K562 (cell line): ENCODE measurements around the gene DAB2IP. TPM values are rescaled to one million over a fixed set of nuclear protein-coding genes. Genes with fewer than 3 reads are reported as not detected.
A peak's percentile ranks its signal among the peaks of the same experiment; 100 is the strongest.

Source experiments
- ATAC-seq: fragments of 200-7000 bp; cut with Tn5 transposase; 3 replicates; pipeline ENCODE4 v1.9.1; 2020; ENCODE audit warnings: moderate library complexity
- BruUV-seq: library from RNA; stranded (reverse); fragments of 400-500 nt; replicated peaks from 2 replicates; lab custom pipeline; 2021; lab: Mats Ljungman, UMichigan
- CTCF ChIA-PET: fragments of 300-600 bp; formaldehyde crosslinking; extraction: SDS; loops from one replicate; lab custom pipeline; 2021; ENCODE audit warnings: low intra/inter-chr PET ratio; lab: Yijun Ruan, JAX
- POLR2A ChIA-PET: fragments of 300-600, 350-650 bp; sonication (Branson Sonifier 250); formaldehyde crosslinking; extraction: SDS; loops from one replicate; lab custom pipeline; 2021; ENCODE audit warnings: antibody characterized with exemption, inconsistent platforms; lab: Yijun Ruan, JAX
- DNase-seq, 4 experiments: peaks; one replicate each; pipeline versions ENCODE4 v3.0.0 to v3.0.0-alpha.2; 2011 to 2018; ENCODE audit warnings: low spot score in 3 of 4, mixed read lengths in 3 of 4; ENCODE audit errors: extremely low read depth in 1 of 4
- FAIRE-seq: peaks from 2 replicates; lab custom pipeline; 2011; peaks lifted over from hg19 to GRCh38; lab: Jason Lieb, UNC
- H2AFZ ChIP-seq: 2 replicates; pipeline ENCODE4 v1.6.0; 2011; ENCODE audit warnings: low read depth, low read length, control low read depth, inconsistent platforms
- H3K27ac ChIP-seq: fragments of 200-600 bp; 3 replicates; pipeline ENCODE4 v1.8.0; 2011; ENCODE audit warnings: low read depth, mild to moderate bottlenecking, control low read depth, inconsistent platforms, low read length, moderate library complexity, mixed read lengths; ENCODE audit errors: extremely low read depth
- H3K27me3 ChIP-seq, 2 experiments: fragments of 300-600 bp in 1 of 2; 2 replicates in 1 of 2; 3 replicates in 1 of 2; pipeline versions ENCODE4 v1.6.0 to v1.8.0; 2011; ENCODE audit warnings: inconsistent platforms in 2 of 2, low read length in 2 of 2, mild to moderate bottlenecking in 1 of 2, mixed read lengths in 1 of 2, moderate library complexity in 1 of 2; ENCODE audit not compliant: control insufficient read depth in 2 of 2, insufficient read depth in 2 of 2
- H3K36me3 ChIP-seq: fragments of 300-600 bp; 3 replicates; pipeline ENCODE4 v1.8.0; 2011; ENCODE audit warnings: mild to moderate bottlenecking, low read length, inconsistent platforms; ENCODE audit not compliant: control insufficient read depth, insufficient read depth
- H3K4me1 ChIP-seq, 2 experiments: fragments of 200-600 bp in 1 of 2; replicated peaks in 1 of 2; 2 replicates in 1 of 2; 3 replicates in 1 of 2; pipeline versions ENCODE4 v1.5.1 to v1.8.0; 2011; ENCODE audit warnings: inconsistent platforms in 2 of 2, low read length in 2 of 2, mild to moderate bottlenecking in 1 of 2, mixed read lengths in 1 of 2, moderate library complexity in 1 of 2; ENCODE audit not compliant: control insufficient read depth in 2 of 2, insufficient read depth in 2 of 2
- H3K4me2 ChIP-seq: 2 replicates; pipeline ENCODE4 v1.6.1; 2011; ENCODE audit warnings: low read length, control low read depth, inconsistent platforms, mixed read lengths; ENCODE audit not compliant: insufficient read depth
- H3K4me3 ChIP-seq: fragments of 200-600 bp; sonication (generic), shearing (Covaris generic); 2 replicates; pipeline ENCODE4 v1.5.1; 2016; ENCODE audit warnings: control low read depth, inconsistent platforms
- H3K79me2 ChIP-seq: fragments of 200-600 bp; 3 replicates; pipeline ENCODE4 v1.8.0; 2011; ENCODE audit warnings: low read length, inconsistent platforms; ENCODE audit not compliant: control insufficient read depth, insufficient read depth
- H3K9ac ChIP-seq, 2 experiments: 2 replicates each; pipeline versions ENCODE4 v1.6.0 to v1.6.1; 2011; ENCODE audit warnings: low read depth in 2 of 2, low read length in 2 of 2, control low read depth in 1 of 2, inconsistent platforms in 1 of 2, mild to moderate bottlenecking in 1 of 2, mixed read lengths in 1 of 2; ENCODE audit not compliant: insufficient read depth in 1 of 2
- H3K9me1 ChIP-seq: one replicate; pipeline ENCODE4 v1.6.0; 2011; ENCODE audit warnings: inconsistent platforms, mild to moderate bottlenecking, low read length, moderate library complexity; ENCODE audit not compliant: control insufficient read depth, insufficient read depth
- H3K9me3 ChIP-seq: replicated peaks from 2 replicates; pipeline ENCODE4 v1.5.1; 2011; ENCODE audit warnings: low read depth, low read length, inconsistent platforms; ENCODE audit not compliant: control insufficient read depth, insufficient read depth
- H4K20me1 ChIP-seq: replicated peaks from 2 replicates; pipeline ENCODE4 v1.6.1; 2011; ENCODE audit warnings: low read length, inconsistent platforms, mixed read lengths; ENCODE audit not compliant: control insufficient read depth, insufficient read depth
- EWSR1 ChIP-seq: fragments of 450-650 bp; IDR thresholded peaks from 2 replicates; pipeline ENCODE4 v1.6.1; 2018; ENCODE audit warnings: borderline replicate concordance, mild to moderate bottlenecking, low read depth, moderate library complexity; ENCODE audit not compliant: partially characterized antibody
- HDAC2 ChIP-seq: fragments of 450-650 bp; IDR thresholded peaks from 2 replicates; pipeline ENCODE4 v1.6.1; 2016; ENCODE audit warnings: mild to moderate bottlenecking
- NR2C1 ChIP-seq, 2 experiments: fragments of 450-650 bp; IDR thresholded peaks; 2 replicates each; pipeline ENCODE4 v1.6.1; 2017; ENCODE audit warnings: mild to moderate bottlenecking in 2 of 2, antibody characterized with exemption in 1 of 2, inconsistent platforms in 1 of 2, missing compliant biosample characterization in 1 of 2, missing genetic modification characterization in 1 of 2
- RBM25 ChIP-seq: fragments of 200-400 bp; formaldehyde crosslinking; IDR thresholded peaks from 2 replicates; pipeline ENCODE4 v1.6.1; 2018; ENCODE audit warnings: low read length, low read depth, moderate library complexity; ENCODE audit not compliant: severe bottlenecking
- ZFP30 ChIP-seq: fragments of 250-450 bp; sonication (Bioruptor Pico); IDR thresholded peaks from 2 replicates; pipeline ENCODE4 v1.8.0; 2022; ENCODE audit warnings: moderate library complexity, mild to moderate bottlenecking, inconsistent platforms, borderline replicate concordance
- WGBS: fragments of 100-300 bp; shearing (Covaris generic); methylation state at CpG from one replicate; pipeline ENCODE4 v1.1.6; 2016; ENCODE audit warnings: low coverage, mixed read lengths; ENCODE audit not compliant: insufficient coverage; ENCODE audit errors: missing lambda C conversion rate; 5-methylcytosine and 5-hydroxymethylcytosine counted together
- in situ Hi-C: fragments of 300-500 bp; cut with MboI; formaldehyde crosslinking; loops from 4 replicates; pipeline ENCODE4 v1.15.0; 2018; ENCODE audit warnings: inconsistent platforms, mixed read lengths
- intact Hi-C: fragments of 100-400 bp; cut with micrococcal nuclease; formaldehyde crosslinking; loops from 2 replicates; pipeline ENCODE4 v1.14.2; 2022
- polyA plus RNA-seq, 8 experiments: library from polyadenylated mRNA; depleted of rRNA in 4 of 8; stranded (reverse) in 5 of 8; unstranded in 3 of 8; fragments of >200 nt; fragmentation: Nextera tagmentation in 2 of 8; fragmentation: Illumina TruSeq in 1 of 8; extraction: Ambion mirVana in 2 of 8; extraction: Trizol in 1 of 8; gene quantifications; 2 replicates each; pipeline versions ENCODE4 v1.2.1 to v1.2.3, GENCODE V29; 2011 to 2014; ENCODE audit warnings: inconsistent platforms in 1 of 8, missing spikeins in 1 of 8
- total RNA-seq, 7 experiments: library from RNA; depleted of rRNA in 6 of 7; stranded (reverse); fragments of >200 nt in 6 of 7; fragmentation: Illumina TruSeq in 2 of 7; extraction: Trizol in 2 of 7; gene quantifications; 2 replicates each; pipeline versions ENCODE4 v1.2.1 to v1.2.3, GENCODE V29; 2011 to 2021; ENCODE audit warnings: low replicate concordance in 1 of 7

Gene DAB2IP
- total and polyA plus RNA-seq, 9 of the 15 experiments (the other 6 are each of a cell fraction or from before 2014, with no cell fraction given): 0.04 to 0.31 (median 0.08) TPM; not detected in 5

- no peak for TF ChIP-seq ZFP30 (CRISPR knock-in tag)
- no peak for TF ChIP-seq EWSR1
- no peak for TF ChIP-seq HDAC2
Observed at GRCh38 chr9:121748727-121749423, 97.4 kb downstream of the DAB2IP start (continued).

DNA sequence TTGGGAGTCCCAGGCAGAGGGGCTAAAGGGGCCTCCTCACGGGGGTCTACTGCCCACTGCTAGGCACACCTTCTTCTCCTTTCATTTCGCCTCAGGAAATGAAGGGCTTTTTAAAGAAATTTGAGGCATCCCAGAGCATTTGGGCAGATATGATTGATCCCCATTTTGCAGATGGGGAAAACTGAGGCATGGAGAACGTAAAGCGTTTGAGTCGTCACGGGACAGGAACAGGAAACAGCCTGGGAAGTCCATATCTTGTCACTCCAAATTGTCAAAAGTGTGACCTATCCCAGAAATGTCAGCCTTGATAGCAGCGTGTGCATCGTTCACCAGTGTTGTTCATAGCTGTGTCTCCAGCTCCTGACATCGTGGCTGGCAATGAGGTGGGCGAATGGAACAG lies 98.2 kb downstream of the DAB2IP start:
- in situ Hi-C loops (no loop called here), intact Hi-C loops (no loop called here)
- peaks cover 12 to 76% of the 10 kb centered on the region in 2 experiments; a peak in 3 of 5 replicates for H3K27me3 ChIP-seq
- no peak for FAIRE-seq
- peaks cover 4% of the 10 kb centered on the region; the same call in 1 of the 2 replicates for H4K20me1 ChIP-seq
- H3K9me3 ChIP-seq: no peaks in the 10 kb centered on the region
- no peaks in the 10 kb centered on the region for H3K36me3 ChIP-seq
- H3K27ac ChIP-seq: no peak overlapping the region
- no TSS peak for BruUV-seq
- POLR2A ChIA-PET: interaction anchor here (0.8 kb wide), 1 partner anchor 12 kb away, joined by 3 read pairs; no protein-coding TSS in a partner anchor
- no peak overlapping the region for H3K9ac ChIP-seq
- CTCF ChIA-PET: no interaction called here
- ATAC-seq: no peak
- no peaks in the 10 kb centered on the region for H3K4me1 ChIP-seq
- no peak overlapping the region for H3K4me3 ChIP-seq
- 2% methylated on average over 10 of the region's 10 CpGs for WGBS
- H3K4me2 ChIP-seq: no peak overlapping the region
- H3K9me1 ChIP-seq: no peaks in the 10 kb centered on the region
- no peak for DNase-seq
- H2AFZ ChIP-seq: no peak overlapping the region
- H3K79me2 ChIP-seq: no peaks in the 10 kb centered on the region
- TF ChIP-seq NR2C1 (IDR thresholded peaks at IDR 0.05) (no peak), NR2C1 (tag; IDR thresholded peaks at IDR 0.05) (no peak), RBM25 (peak; percentile 68)
